Stimulated activated CD4-positive, alpha-beta T cell treated with anti-CD3 and anti-CD28 coated beads, TNF-alpha, amount 100 ng/mL, for 1 hour (primary cell): ENCODE measurements around the gene PLXNA4.

Experiments
- DNase-seq, 3 donors: peaks; one replicate each; pipeline ENCODE4 v3.0.0-alpha.2; 2020; ENCODE audit warnings: low read depth in 3 of 3, low spot score in 1 of 3

PLXNA4 gene

GRCh38 chr7:132371948-132372347 is 204.3 kb downstream of the PLXNA4 start:
- no peak for DNase-seq

GRCh38 chr7:132368246-132368900 is 207.9 kb downstream of the PLXNA4 start:
- DNase-seq: no peak

GRCh38 chr7:132367795-132368194 is 208.5 kb downstream of the PLXNA4 start:
- no peak for DNase-seq

DNA sequence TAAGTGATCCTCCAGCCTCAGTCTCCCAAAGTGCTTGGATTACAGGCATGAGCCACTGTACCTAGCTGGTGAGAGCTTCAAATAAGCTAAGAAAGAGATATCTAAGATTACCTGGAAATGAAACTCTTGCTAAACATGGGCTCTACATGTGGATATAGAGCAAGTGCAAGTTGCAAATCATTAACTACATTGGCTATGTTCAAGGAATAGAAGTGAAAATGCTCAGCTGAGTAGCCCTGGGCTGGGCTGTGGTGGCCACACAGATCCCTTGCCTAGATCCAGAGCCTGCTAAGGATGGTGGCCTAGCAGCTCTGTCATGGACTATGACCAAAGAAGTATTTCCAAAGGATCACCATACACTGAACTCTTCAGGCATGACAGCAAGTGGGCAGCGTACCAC is 209.3 kb downstream of the PLXNA4 start:
- DNase-seq: no peak

DNA sequence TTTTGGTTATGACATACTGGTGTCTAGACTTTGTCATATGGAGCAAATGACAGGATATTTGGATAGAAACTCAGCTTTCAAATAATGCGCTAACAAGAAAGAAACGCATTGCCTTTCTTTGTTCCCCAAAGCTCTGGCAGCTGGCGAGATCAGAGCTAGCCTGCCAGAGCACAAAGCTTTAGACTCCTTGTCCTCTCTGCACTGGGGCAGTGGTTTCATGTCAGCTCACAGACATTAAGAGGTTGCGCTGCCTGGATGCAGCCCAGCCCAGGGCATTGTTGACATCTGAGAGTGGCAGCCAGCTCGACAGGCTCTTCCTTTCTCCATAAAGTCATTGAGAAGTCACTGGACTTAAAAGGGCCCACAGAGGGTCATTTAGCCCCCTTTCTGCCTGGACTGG is 212.0 kb downstream of the PLXNA4 start:
- no peak for DNase-seq

- no peak for DNase-seq
Observed at GRCh38 chr7:132362059-132362458, 214.2 kb downstream of the PLXNA4 start.

DNA sequence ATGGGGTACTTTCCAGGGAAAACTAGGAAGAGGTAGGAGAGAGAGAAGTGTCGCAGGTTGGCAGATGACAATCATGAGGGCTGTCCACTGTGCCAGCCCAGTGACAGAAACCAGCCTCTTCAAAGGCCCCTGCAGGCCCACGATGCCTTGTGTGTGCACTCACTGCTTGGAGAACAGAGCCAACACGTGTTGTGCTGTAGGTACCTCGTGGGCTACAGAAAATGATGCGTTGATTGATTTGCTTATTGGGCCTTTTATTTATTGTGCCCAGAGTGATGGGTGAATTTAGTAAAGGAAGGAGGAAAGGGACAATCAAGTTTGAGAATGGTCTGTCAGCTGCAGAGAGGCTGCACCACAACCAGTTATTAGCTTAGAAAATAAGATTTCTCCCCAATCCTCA is 215.1 kb downstream of the PLXNA4 start:
- DNase-seq: no peak

DNA sequence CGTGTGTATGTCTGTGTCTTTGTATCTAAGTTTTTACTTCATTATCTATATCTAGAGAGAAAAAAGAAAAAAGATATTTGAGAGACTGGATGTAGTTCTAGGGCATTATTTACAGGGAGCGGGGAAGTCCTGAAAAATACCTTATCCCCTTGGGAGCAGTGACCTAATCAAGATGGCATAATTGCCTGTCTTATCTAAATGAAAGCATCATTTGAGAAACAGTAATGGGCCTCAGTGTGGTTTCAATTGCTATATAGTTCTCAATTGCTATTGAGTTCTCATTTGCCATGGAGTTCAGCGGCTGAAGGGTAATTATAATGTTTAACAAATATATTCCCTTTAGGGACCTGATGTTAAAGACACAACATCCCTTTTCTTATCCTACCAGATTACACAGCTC is 216.5 kb downstream of the PLXNA4 start:
- no peak for DNase-seq

- no peak for DNase-seq
Observed at GRCh38 chr7:132355048-132355447, 221.2 kb downstream of the PLXNA4 start.

GRCh38 chr7:132354527-132354926 is 221.7 kb downstream of the PLXNA4 start:
- DNase-seq: no peak

DNA sequence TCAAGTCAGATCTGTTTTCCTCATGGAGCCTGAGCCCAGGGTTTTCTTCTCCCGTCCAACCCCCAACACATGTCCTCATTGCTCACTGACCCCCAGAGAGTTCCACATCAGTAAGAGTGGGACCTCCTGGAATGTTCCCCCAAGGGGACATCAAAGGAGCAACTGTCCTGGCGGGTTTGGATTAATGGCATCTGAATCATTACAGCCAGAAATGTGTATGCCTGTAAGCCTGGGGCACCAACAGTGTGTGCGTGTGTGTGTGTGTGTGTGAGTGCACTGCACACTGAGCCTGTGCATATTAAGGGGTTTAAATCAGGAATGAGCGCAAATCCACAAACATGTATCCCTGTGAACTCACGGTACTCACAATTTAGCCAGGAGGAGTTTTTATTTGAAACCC is 222.3 kb downstream of the PLXNA4 start:
- no peak for DNase-seq

DNA sequence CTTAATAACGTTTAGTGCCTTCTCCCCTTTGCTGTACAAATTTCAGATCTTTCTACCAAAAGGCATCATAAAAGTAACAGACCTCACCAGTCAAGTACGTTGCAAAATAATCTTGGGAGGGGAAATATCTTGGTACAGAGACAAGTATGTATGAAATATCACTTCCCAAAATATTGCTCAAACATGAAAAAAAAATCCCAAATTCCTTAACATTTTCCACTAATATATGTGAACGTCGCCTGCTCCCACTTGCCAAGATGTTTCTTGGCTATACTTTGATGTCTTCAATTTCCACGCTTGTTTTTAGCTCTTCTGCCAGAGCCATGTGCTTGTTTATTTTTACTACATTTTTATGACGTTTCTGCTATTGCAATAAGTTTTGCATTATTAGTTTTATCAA is 223.5 kb downstream of the PLXNA4 start:
- DNase-seq: no peak

GRCh38 chr7:132351954-132352499 is 224.2 kb downstream of the PLXNA4 start:
- no peak for DNase-seq

DNA sequence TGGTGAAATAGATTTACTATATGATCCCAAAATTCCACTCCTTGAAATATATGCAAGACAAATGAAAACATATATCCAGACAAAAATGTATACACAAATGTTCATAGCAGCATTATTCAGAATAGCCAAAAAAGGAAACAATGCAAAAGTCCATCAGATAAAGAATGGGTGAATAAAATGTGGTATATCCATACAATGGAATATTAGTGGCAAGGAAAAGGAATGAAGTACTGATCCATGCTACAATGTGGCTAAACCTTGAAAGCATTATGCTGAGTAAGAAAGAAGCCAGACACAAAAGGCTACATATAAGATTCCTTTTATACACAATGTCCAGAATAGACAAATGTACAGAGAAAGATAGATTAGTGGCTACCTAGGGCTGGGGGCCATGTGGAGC is 225.5 kb downstream of the PLXNA4 start:
- DNase-seq: no peak

DNA sequence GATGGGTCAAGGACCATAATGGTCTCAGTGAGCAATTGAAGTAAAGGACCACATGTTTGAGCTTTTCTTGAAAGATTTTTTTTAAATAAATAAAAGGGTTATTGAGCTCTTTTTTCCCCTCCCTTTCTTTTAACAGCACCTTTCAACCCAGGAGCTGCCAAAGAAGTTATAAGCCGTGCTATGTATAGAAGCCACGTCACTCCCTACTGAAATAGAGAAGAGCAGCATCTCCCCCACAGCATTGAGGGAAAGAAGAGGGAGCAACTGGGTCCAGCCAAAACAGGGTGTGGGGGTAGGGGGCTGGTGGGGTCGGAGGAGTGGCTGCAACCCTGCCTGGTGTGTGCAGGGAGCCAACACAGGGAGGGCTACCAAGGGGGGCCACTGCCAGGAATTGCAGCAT is 227.2 kb downstream of the PLXNA4 start:
- no peak for DNase-seq

GRCh38 chr7:132348341-132348740 is 227.9 kb downstream of the PLXNA4 start:
- no peak for DNase-seq

DNA sequence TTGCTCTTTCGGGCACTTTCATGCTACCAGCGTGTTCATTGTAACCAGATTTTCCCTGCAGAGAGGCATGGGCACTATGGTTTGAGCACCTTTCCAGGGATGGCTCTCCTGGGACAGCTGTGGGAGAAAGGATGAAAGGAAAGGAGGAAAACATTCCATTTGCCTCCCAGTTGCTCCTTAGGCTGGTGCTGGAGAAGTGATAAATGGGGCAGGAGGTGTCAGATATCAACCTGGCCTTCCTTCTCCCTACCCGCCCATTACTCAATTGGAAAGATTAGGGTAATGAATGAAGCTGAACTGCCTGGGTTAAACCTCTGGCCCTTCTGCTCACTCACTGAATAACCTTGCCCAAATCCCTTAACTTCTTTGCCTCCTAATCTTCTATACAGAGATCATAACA is 228.4 kb downstream of the PLXNA4 start:
- DNase-seq: no peak

DNA sequence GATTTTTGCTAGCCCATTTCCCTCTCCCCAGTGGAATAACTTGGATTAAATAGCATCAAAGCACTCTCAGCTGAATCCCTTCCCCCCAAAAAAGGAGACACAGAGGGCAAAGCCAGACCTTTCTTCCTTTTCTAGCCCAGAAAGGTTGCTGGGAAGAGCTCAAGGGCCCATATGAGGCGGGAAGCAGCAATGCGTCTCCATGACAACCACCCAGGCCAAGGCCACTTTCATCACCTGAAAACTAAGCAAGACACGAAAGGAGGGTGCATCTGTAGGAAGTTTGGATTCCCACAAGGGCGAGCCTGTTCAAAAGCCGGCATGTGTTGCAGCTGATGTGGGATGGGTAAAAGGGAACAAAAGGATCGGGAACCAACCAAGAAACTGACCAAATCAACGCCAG is 229.1 kb downstream of the PLXNA4 start:
- DNase-seq: no peak

DNA sequence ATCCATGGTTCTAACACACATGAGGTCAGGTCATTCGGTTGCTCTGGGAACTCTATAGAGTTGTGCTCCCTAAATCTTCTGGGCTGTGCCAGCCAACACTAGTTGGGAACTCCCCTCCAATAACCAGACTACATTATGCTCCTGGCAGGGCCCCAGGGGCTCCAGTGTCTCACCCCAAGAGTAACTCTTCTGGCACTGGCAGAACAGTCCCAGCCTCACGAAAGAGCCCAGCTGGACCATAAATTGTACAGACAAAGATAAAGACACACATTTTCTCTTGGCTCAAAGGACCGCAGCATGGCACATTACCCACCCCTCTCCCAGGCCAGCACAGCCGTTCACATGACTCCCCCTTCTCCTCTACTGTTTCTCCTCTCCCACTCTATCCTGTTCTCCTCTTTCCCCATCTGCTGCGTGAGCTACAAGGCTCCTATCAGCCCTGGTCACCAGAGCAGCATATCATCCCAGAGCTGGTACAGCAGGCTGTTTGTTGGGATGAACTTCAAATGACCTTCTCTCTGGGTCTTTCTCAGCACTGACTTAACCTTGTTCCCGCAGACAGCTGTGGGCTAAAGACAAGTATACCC is 230.6 kb downstream of the PLXNA4 start:
- no peak for DNase-seq

DNA sequence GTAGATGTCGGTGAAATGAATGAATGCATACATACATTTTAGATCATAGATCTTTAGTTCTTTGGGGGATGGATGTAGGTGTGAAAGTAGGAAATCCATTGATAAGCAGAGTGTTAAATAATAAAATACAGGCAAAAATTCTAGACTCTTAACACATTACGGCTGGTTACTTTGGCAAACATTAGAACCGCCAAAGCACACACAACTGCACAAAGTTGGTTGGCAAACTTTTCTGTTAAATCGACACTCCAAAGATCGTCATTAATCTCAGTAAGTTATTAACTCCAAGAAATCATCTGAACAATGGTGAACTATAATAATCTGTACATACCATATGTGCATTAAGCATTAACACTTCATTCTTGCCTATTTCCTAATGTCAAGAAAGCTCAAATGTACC is 231.2 kb downstream of the PLXNA4 start:
- no peak for DNase-seq

GRCh38 chr7:132343199-132343598 is 233.1 kb downstream of the PLXNA4 start:
- no peak for DNase-seq

DNA sequence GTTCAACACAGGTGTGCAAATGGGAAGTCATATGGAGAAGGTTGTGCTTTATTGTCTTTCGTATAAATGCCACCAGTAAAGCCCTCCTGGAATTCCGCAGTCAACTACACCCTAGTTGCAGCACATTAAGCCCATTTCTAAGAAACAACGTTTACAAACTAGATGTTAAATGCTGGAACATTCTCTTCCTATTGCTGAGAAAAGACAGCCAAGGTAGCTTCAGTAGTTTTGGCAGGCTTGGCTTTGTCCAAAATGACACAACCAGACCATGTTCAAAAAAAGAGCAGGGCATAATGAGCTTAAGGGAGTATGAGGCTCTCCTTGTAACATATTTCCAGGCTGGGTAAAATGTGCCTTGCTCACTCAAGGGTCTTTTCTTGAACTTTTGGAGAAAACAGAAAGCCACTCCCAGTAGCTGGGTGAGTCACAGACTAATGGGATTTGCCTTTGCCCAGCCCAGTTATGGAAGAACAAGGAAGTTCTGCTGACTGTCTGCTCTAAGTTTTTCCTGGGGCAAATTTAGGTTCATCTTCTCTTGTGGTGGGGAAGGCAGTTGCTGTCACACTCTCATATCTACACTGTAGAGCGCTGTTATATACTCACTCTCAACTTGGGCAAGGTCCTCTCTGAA is 238.7 kb downstream of the PLXNA4 start:
- DNase-seq: no peak

- DNase-seq: no peak
Observed at GRCh38 chr7:132336797-132337196, 239.5 kb downstream of the PLXNA4 start.
